Measurements from ENCODE around the gene TBC1D23. TPM values are rescaled to one million over a fixed set of nuclear protein-coding genes. Genes with fewer than 3 reads are reported as not detected.

TBC1D23 gene
- polyA plus RNA-seq, 3 donors, result 10.2 to 22.7 (median 12.2) TPM

DNA sequence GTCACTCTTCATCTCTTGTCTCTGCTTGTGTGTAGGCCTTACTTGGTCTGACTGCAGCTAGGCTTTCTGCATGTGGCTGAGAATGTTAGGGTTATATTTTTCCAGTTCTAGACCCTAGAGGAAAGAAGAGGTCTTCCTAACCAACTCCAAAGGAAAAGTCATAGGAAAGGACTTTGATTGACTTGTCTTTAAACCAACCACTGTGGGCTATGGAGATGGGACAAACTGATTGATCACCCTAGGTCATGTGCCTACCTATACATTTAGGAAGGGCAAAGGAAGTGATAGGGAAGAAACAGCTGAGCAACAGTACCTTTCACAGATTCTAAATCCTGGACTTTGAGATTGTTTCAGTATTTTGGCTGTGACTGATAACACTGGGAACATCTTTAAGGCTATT, 16.5 kb upstream of the TBC1D23 start:
- H3K4me3 Mint-ChIP-seq, result no peak overlapping the region
- H4K20me1 ChIP-seq (ENCODE audit: insufficient read depth, low read length), result no peaks in the 10 kb centered on the region
- H2AFZ ChIP-seq (ENCODE audit: insufficient read depth, low read depth, low read length, poor library complexity, severe bottlenecking), result no peak overlapping the region
- no peaks in the 10 kb centered on the region for H3K36me3 ChIP-seq (replicated peaks in 1 of 2; ENCODE audit: control insufficient read depth in 1 of 2, insufficient read depth in 2 of 2, low read length in 2 of 2)
- no peaks in the 10 kb centered on the region for H3K79me2 ChIP-seq (ENCODE audit: insufficient read depth, low read length)
- intact Hi-C loops (cut with micrococcal nuclease), result no loop called here
- TF ChIP-seq CTCF (IDR thresholded peaks at IDR 0.05), result no peak
- no peaks in the 10 kb centered on the region for H3K36me3 Mint-ChIP-seq
- H3K27ac Mint-ChIP-seq, result no peak overlapping the region
- H3K27me3 ChIP-seq (ENCODE audit: control insufficient read depth in 2 of 2, insufficient read depth in 2 of 2, low read length in 2 of 2), result no peaks in the 10 kb centered on the region
- H3K4me2 ChIP-seq (replicated peaks; ENCODE audit: extremely low read depth, low read length, poor library complexity, severe bottlenecking), result no peak overlapping the region
- H3K4me1 Mint-ChIP-seq, result no peaks in the 10 kb centered on the region
- H3K4me3 ChIP-seq (replicated peaks in 1 of 3; ENCODE audit: low read depth in 2 of 3, low read length in 3 of 3), result no peak overlapping the region
- H3K27me3 Mint-ChIP-seq (ENCODE audit: low read depth in 3 of 3), result peaks cover 0 to 2% (median 0%) of the 10 kb centered on the region in 3 donors
- H3K9ac ChIP-seq (ENCODE audit: insufficient read depth, low read length, poor library complexity, severe bottlenecking), result no peak overlapping the region
- DNase-seq, result no peak
- no peaks in the 10 kb centered on the region for H3K4me1 ChIP-seq (ENCODE audit: control insufficient read depth in 1 of 2, insufficient read depth in 2 of 2, low read length in 2 of 2)
- H3K27ac ChIP-seq (ENCODE audit: low read depth in 1 of 2, low read length in 2 of 2), result no peak overlapping the region
- peaks cover 0 to 7% (median 0%) of the 10 kb centered on the region in 7 donors for H3K9me3 Mint-ChIP-seq
- H3K9me3 ChIP-seq (replicated peaks in 1 of 2; ENCODE audit: control insufficient read depth in 1 of 2, insufficient read depth in 1 of 2, low read length in 2 of 2), result peaks cover 0 to 2% of the 10 kb centered on the region in 2 donors

DNA sequence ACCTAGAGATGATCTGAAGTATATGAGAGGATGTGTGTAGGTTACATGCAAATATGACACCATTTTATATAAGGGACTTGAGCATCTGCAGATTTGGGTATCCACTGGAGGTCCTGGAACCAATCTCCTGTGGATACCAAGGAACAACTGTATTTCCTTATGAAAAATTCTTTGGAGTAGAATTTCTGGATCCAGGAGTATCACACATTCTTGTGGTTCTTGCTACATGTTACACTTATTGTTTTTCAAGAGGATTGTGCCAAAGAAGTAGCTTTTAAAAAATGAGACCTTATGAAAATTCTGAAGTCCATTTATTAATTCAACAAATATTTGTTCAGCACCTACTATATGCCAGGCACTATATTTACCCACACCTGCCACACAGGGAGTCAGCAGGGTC, 15.7 kb upstream of the TBC1D23 start:
- Mint-ChIP-seq H3K27me3 (ENCODE audit: low read depth in 3 of 3) (peaks cover 0 to 2% (median 0%) of the 10 kb centered on the region in 3 donors), H3K4me3 (no peak overlapping the region), H3K9me3 (peaks cover 0 to 5% (median 0%) of the 10 kb centered on the region in 7 donors), H3K36me3 (no peaks in the 10 kb centered on the region), H3K27ac (no peak overlapping the region), H3K4me1 (no peaks in the 10 kb centered on the region)
- no peak overlapping the region for H3K27ac ChIP-seq (ENCODE audit: low read depth in 1 of 2, low read length in 2 of 2)
- H4K20me1 ChIP-seq (ENCODE audit: insufficient read depth, low read length), result no peaks in the 10 kb centered on the region
- no peaks in the 10 kb centered on the region for H3K36me3 ChIP-seq (replicated peaks in 1 of 2; ENCODE audit: control insufficient read depth in 1 of 2, insufficient read depth in 2 of 2, low read length in 2 of 2)
- TF ChIP-seq CTCF (IDR thresholded peaks at IDR 0.05), result no peak
- H3K4me2 ChIP-seq (replicated peaks; ENCODE audit: extremely low read depth, low read length, poor library complexity, severe bottlenecking), result no peak overlapping the region
- H3K27me3 ChIP-seq (ENCODE audit: control insufficient read depth in 2 of 2, insufficient read depth in 2 of 2, low read length in 2 of 2), result no peaks in the 10 kb centered on the region
- H3K4me1 ChIP-seq (ENCODE audit: control insufficient read depth in 1 of 2, insufficient read depth in 2 of 2, low read length in 2 of 2), result no peaks in the 10 kb centered on the region
- no peak overlapping the region for H3K4me3 ChIP-seq (replicated peaks in 1 of 3; ENCODE audit: low read depth in 2 of 3, low read length in 3 of 3)
- intact Hi-C loops (cut with micrococcal nuclease), result no loop called here
- H3K9ac ChIP-seq (ENCODE audit: insufficient read depth, low read length, poor library complexity, severe bottlenecking), result no peak overlapping the region
- H2AFZ ChIP-seq (ENCODE audit: insufficient read depth, low read depth, low read length, poor library complexity, severe bottlenecking), result no peak overlapping the region
- DNase-seq, result no peak
- H3K79me2 ChIP-seq (ENCODE audit: insufficient read depth, low read length), result no peaks in the 10 kb centered on the region
- no peaks in the 10 kb centered on the region for H3K9me3 ChIP-seq (replicated peaks in 1 of 2; ENCODE audit: control insufficient read depth in 1 of 2, insufficient read depth in 1 of 2, low read length in 2 of 2)

Measured in CD14-positive monocyte (primary cell).